Measurements from ENCODE around the gene HIC2. TPM values are rescaled to one million over a fixed set of nuclear protein-coding genes. Genes with fewer than 3 reads are reported as not detected.
"Not testable (repeated sequence)": the region's sequence is repeated elsewhere in the genome, so short reads cannot be mapped to it uniquely, and the experiment has no call there.

HIC2 gene
- total and polyA plus RNA-seq, 4 donors, result 1.8 to 6.1 (median 2.9) TPM

DNA sequence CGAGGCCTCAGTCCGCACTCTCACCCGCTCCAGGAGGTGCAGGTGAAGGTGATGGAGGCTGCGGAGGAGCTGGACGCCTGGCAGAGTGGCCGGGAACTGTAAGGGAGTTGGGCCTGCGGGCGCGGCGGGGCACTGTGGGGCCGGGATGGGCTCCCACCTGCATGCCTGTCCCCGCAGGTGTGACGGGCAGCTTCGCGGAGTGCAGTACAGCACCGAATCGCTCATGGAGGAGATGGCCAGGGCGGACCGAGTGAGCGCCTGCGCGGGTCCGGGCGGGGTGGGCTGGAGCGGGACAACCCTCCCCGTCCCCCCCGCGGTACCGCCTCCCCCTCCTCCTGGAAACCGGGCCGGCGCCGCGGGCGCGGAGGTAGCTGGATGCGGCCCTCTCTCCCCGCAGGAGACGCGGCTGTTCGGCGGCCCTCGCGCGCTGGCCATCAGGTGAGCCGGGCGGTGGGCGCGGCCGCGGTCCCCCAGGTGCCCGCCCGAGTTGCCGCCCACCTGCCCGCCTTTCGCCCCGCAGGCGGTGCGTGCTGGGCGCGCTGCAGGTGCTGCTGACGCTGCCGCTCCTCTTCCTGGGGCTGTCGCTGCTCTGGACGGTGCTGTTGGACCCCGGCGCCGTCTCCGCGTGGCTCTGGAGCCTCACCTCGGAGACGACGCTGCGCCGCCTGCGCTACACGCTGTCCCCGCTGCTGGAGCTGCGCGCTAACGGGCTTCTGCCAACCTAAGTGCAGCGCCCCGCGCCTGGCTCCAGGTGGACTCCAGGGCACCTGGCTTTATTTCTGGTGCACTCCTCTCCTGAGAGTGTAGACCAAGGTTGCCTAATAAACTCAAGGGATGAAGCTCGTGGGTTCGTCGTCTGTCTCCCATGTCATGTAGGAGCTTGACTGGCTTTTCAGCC lies 52.2 kb downstream of the HIC2 start:
- ATAC-seq (ENCODE audit: insufficient read depth, low FRiP score); H3K4me3 ChIP-seq; DNase-seq; H3K27me3 ChIP-seq (ENCODE audit: control insufficient read depth in 3 of 3, insufficient read depth in 3 of 3, low read length in 2 of 3); H3K9me3 ChIP-seq (ENCODE audit: control insufficient read depth in 4 of 4, insufficient read depth in 3 of 4, low read length in 3 of 4); H3K27ac ChIP-seq (ENCODE audit: low read depth in 1 of 2, low read length in 1 of 2); H3K9ac ChIP-seq (ENCODE audit: insufficient read depth in 1 of 2, low read length in 2 of 2); H3K4me1 ChIP-seq (ENCODE audit: control insufficient read depth in 5 of 5, insufficient read depth in 5 of 5, low read length in 5 of 5); H3K36me3 ChIP-seq (ENCODE audit: control insufficient read depth in 4 of 4, insufficient read depth in 4 of 4, low read length in 4 of 4): not testable (repeated sequence)
- 16 to 19% methylated on average over 13 to 49 of the region's 87 CpGs for WGBS, 2 donors

GRCh38 chr22:21472984-21473383 lies 55.8 kb downstream of the HIC2 start:
- H3K4me3 ChIP-seq; H3K27me3 ChIP-seq (ENCODE audit: control insufficient read depth in 3 of 3, insufficient read depth in 3 of 3, low read length in 2 of 3); H3K9me3 ChIP-seq (ENCODE audit: control insufficient read depth in 4 of 4, insufficient read depth in 3 of 4, low read length in 3 of 4); H3K27ac ChIP-seq (ENCODE audit: low read depth in 1 of 2, low read length in 1 of 2); H3K36me3 ChIP-seq (ENCODE audit: control insufficient read depth in 4 of 4, insufficient read depth in 4 of 4, low read length in 4 of 4); H3K4me1 ChIP-seq (ENCODE audit: control insufficient read depth in 5 of 5, insufficient read depth in 5 of 5, low read length in 5 of 5); H3K9ac ChIP-seq (ENCODE audit: insufficient read depth in 1 of 2, low read length in 2 of 2); DNase-seq; ATAC-seq (ENCODE audit: insufficient read depth, low FRiP score): not testable (repeated sequence)
- no CpG with 5 or more reads among the region's 11 CpGs for WGBS, 2 donors

- H3K27ac ChIP-seq (ENCODE audit: low read depth in 1 of 2, low read length in 1 of 2); ATAC-seq (ENCODE audit: insufficient read depth, low FRiP score); H3K9me3 ChIP-seq (ENCODE audit: control insufficient read depth in 4 of 4, insufficient read depth in 3 of 4, low read length in 3 of 4); H3K4me1 ChIP-seq (ENCODE audit: control insufficient read depth in 5 of 5, insufficient read depth in 5 of 5, low read length in 5 of 5); DNase-seq; H3K9ac ChIP-seq (ENCODE audit: insufficient read depth in 1 of 2, low read length in 2 of 2); H3K4me3 ChIP-seq; H3K27me3 ChIP-seq (ENCODE audit: control insufficient read depth in 3 of 3, insufficient read depth in 3 of 3, low read length in 2 of 3); H3K36me3 ChIP-seq (ENCODE audit: control insufficient read depth in 4 of 4, insufficient read depth in 4 of 4, low read length in 4 of 4): not testable (repeated sequence)
- no CpG with 5 or more reads among the region's 13 CpGs for WGBS, 2 donors
Measured at GRCh38 chr22:21473664-21474063, 56.5 kb downstream of the HIC2 start.

- H3K27ac ChIP-seq (ENCODE audit: low read depth in 1 of 2, low read length in 1 of 2); ATAC-seq (ENCODE audit: insufficient read depth, low FRiP score); DNase-seq; H3K27me3 ChIP-seq (ENCODE audit: control insufficient read depth in 3 of 3, insufficient read depth in 3 of 3, low read length in 2 of 3); H3K9ac ChIP-seq (ENCODE audit: insufficient read depth in 1 of 2, low read length in 2 of 2); H3K9me3 ChIP-seq (ENCODE audit: control insufficient read depth in 4 of 4, insufficient read depth in 3 of 4, low read length in 3 of 4); H3K4me3 ChIP-seq; H3K36me3 ChIP-seq (ENCODE audit: control insufficient read depth in 4 of 4, insufficient read depth in 4 of 4, low read length in 4 of 4); H3K4me1 ChIP-seq (ENCODE audit: control insufficient read depth in 5 of 5, insufficient read depth in 5 of 5, low read length in 5 of 5): not testable (repeated sequence)
- WGBS, 2 donors, result 94 to 95% methylated on average over 3 to 12 of the region's 14 CpGs
Measured at GRCh38 chr22:21484039-21484438, 66.9 kb downstream of the HIC2 start.

DNA sequence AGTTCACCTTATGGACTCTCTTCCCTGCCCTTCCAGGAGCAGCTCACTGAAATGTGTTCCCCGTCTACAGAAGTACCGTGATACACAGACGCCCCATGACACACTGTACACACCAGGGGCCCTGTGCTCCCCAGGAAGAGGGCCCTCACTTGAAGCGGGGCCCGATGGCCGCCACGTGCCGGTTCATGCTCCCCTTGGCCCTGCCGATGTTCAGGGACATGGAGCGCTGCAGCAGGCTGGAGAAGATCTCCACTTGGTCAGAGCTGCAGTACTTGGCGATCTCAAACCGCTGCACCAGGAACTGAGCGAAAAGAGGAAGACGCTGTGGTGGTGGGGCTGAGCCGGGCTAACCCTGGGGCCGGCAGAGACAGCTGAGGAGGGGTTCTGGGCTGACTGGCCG lies 70.6 kb downstream of the HIC2 start:
- not testable (repeated sequence) for DNase-seq; H3K9me3 ChIP-seq (ENCODE audit: control insufficient read depth in 4 of 4, insufficient read depth in 3 of 4, low read length in 3 of 4); H3K36me3 ChIP-seq (ENCODE audit: control insufficient read depth in 4 of 4, insufficient read depth in 4 of 4, low read length in 4 of 4); H3K9ac ChIP-seq (ENCODE audit: insufficient read depth in 1 of 2, low read length in 2 of 2); H3K4me1 ChIP-seq (ENCODE audit: control insufficient read depth in 5 of 5, insufficient read depth in 5 of 5, low read length in 5 of 5); H3K27me3 ChIP-seq (ENCODE audit: control insufficient read depth in 3 of 3, insufficient read depth in 3 of 3, low read length in 2 of 3); ATAC-seq (ENCODE audit: insufficient read depth, low FRiP score); H3K4me3 ChIP-seq; H3K27ac ChIP-seq (ENCODE audit: low read depth in 1 of 2, low read length in 1 of 2)
- 31 to 69% methylated on average over 4 to 7 of the region's 17 CpGs for WGBS, 2 donors

GRCh38 chr22:21489149-21489680 lies 72.0 kb downstream of the HIC2 start:
- not testable (repeated sequence) for ATAC-seq (ENCODE audit: insufficient read depth, low FRiP score); H3K9ac ChIP-seq (ENCODE audit: insufficient read depth in 1 of 2, low read length in 2 of 2); H3K36me3 ChIP-seq (ENCODE audit: control insufficient read depth in 4 of 4, insufficient read depth in 4 of 4, low read length in 4 of 4); H3K27ac ChIP-seq (ENCODE audit: low read depth in 1 of 2, low read length in 1 of 2); H3K4me1 ChIP-seq (ENCODE audit: control insufficient read depth in 5 of 5, insufficient read depth in 5 of 5, low read length in 5 of 5); H3K9me3 ChIP-seq (ENCODE audit: control insufficient read depth in 4 of 4, insufficient read depth in 3 of 4, low read length in 3 of 4); H3K27me3 ChIP-seq (ENCODE audit: control insufficient read depth in 3 of 3, insufficient read depth in 3 of 3, low read length in 2 of 3); H3K4me3 ChIP-seq; DNase-seq
- WGBS, 2 donors, result 50 to 59% methylated on average over 1 to 3 of the region's 11 CpGs

GRCh38 chr22:21490556-21490955 lies 73.4 kb downstream of the HIC2 start:
- not testable (repeated sequence) for H3K9ac ChIP-seq (ENCODE audit: insufficient read depth in 1 of 2, low read length in 2 of 2); H3K36me3 ChIP-seq (ENCODE audit: control insufficient read depth in 4 of 4, insufficient read depth in 4 of 4, low read length in 4 of 4); H3K4me3 ChIP-seq; H3K27me3 ChIP-seq (ENCODE audit: control insufficient read depth in 3 of 3, insufficient read depth in 3 of 3, low read length in 2 of 3); H3K27ac ChIP-seq (ENCODE audit: low read depth in 1 of 2, low read length in 1 of 2); H3K9me3 ChIP-seq (ENCODE audit: control insufficient read depth in 4 of 4, insufficient read depth in 3 of 4, low read length in 3 of 4); ATAC-seq (ENCODE audit: insufficient read depth, low FRiP score); H3K4me1 ChIP-seq (ENCODE audit: control insufficient read depth in 5 of 5, insufficient read depth in 5 of 5, low read length in 5 of 5)
- 94 to 100% methylated on average over 4 of the region's 6 CpGs for WGBS, 2 donors
- DNase-seq, result peak in 1 of 3 donors; percentile 1

- DNase-seq; H3K4me3 ChIP-seq; H3K27me3 ChIP-seq (ENCODE audit: control insufficient read depth in 3 of 3, insufficient read depth in 3 of 3, low read length in 2 of 3); ATAC-seq (ENCODE audit: insufficient read depth, low FRiP score); H3K27ac ChIP-seq (ENCODE audit: low read depth in 1 of 2, low read length in 1 of 2); H3K36me3 ChIP-seq (ENCODE audit: control insufficient read depth in 4 of 4, insufficient read depth in 4 of 4, low read length in 4 of 4); H3K4me1 ChIP-seq (ENCODE audit: control insufficient read depth in 5 of 5, insufficient read depth in 5 of 5, low read length in 5 of 5); H3K9me3 ChIP-seq (ENCODE audit: control insufficient read depth in 4 of 4, insufficient read depth in 3 of 4, low read length in 3 of 4); H3K9ac ChIP-seq (ENCODE audit: insufficient read depth in 1 of 2, low read length in 2 of 2): not testable (repeated sequence)
- no CpG with 5 or more reads among the region's 8 CpGs for WGBS, 2 donors
Measured at GRCh38 chr22:21492271-21492670, 75.1 kb downstream of the HIC2 start.

All from lung (tissue), 10 donors.